Measurements from ENCODE around the gene PDS5B.

PDS5B gene

DNA sequence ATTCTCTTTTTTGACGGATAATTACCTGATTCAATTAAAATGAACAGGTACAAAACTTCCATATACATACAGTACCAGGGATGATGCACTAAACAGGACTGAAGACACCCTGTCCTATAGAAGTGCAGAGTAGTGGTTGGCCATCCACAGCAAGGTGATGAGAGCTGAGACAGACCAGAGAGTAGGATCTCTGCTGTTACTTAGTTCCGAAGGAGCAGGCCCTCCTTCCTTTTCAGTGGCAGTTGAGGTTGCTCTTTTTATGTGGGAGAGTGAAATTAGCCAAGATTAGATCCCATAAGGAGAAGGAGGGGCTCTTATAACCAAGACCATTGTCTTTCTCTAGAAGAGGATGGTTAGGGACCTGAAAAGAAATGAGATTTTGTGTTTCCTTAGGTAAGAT is 4.0 kb downstream of the PDS5B start:
- no peak for TF ChIP-seq ZFX (IDR thresholded peaks at IDR 0.05)
- TF ChIP-seq, protein P1, sequence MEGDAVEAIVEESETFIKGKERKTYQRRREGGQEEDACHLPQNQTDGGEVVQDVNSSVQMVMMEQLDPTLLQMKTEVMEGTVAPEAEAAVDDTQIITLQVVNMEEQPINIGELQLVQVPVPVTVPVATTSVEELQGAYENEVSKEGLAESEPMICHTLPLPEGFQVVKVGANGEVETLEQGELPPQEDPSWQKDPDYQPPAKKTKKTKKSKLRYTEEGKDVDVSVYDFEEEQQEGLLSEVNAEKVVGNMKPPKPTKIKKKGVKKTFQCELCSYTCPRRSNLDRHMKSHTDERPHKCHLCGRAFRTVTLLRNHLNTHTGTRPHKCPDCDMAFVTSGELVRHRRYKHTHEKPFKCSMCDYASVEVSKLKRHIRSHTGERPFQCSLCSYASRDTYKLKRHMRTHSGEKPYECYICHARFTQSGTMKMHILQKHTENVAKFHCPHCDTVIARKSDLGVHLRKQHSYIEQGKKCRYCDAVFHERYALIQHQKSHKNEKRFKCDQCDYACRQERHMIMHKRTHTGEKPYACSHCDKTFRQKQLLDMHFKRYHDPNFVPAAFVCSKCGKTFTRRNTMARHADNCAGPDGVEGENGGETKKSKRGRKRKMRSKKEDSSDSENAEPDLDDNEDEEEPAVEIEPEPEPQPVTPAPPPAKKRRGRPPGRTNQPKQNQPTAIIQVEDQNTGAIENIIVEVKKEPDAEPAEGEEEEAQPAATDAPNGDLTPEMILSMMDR (conservative IDR thresholded peaks at IDR 0.05) = no peak
- no peak overlapping the region for H3K27ac ChIP-seq

DNA sequence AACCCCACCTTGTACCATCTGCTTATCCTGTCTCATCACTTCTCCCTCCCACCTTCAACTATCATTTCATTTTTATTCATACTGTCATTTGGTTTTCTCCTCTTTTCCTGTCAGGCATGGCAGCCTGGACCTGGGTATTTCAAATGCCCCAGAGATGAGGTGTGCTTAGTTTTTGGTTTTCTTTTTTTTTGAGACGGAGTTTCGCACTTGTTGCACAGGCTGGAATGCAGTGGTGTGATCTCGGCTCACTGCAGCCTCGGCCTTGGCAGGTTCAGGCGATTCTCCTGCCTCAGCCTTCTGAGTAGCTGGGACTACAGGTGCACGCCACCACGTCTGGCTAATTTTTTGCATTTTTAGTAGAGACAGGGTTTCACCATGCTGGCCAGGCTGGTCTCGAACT is 5.8 kb downstream of the PDS5B start:
- H3K27ac ChIP-seq = no peak overlapping the region
- no peak for TF ChIP-seq ZFX (IDR thresholded peaks at IDR 0.05)
- TF ChIP-seq, protein P1 (conservative IDR thresholded peaks at IDR 0.05) = no peak

DNA sequence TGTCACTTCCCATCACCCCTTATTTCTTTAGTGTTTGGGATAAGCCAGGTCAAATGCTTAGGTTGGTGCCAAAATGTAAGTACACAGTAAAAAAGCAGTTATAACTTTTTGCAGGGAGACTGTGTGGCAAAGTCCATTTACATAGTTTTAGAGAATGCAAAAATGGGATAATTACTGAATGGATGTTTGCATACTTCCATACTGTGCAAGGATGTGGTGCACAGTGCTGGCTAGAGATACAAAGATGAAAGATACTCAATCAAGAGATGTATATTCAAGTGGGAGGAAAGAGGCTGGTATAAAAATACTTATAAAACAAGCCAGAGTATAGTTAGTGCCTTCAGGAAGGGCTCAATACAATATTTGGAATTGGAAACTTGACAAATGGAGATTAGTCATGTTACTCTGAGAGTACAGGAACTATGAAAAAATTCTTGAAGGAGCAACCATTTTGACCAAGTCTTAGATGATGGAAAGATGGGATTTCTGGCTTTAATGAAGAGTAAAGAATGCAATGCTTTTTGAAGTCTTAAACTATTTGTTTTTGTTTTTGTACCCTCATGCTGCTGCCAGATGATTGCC is 8.0 kb downstream of the PDS5B start:
- H3K27ac ChIP-seq = no peak overlapping the region
- TF ChIP-seq ZFX (IDR thresholded peaks at IDR 0.05) = no peak
- TF ChIP-seq, protein P1 (conservative IDR thresholded peaks at IDR 0.05) = no peak

DNA sequence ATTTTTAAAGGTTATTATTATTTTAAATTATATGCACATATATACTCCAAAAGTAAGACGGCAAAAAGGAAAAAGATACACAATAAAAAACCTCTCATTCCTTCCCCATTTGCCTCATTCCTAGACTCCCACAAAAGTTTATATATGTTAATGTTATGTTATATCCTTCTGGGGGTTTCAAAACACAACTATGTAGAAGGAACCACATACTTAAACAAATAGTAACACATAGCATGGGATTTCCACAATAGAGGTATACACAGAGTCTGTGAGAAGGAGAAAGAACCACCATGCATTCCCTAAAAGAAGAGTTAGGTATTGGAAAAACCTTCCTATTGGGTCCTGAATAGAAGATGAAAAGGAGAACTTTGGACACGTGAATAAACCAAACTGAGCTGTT is 9.1 kb downstream of the PDS5B start:
- TF ChIP-seq, protein P1 (conservative IDR thresholded peaks at IDR 0.05) = no peak
- TF ChIP-seq ZFX (IDR thresholded peaks at IDR 0.05) = no peak
- H3K27ac ChIP-seq = no peak overlapping the region

DNA sequence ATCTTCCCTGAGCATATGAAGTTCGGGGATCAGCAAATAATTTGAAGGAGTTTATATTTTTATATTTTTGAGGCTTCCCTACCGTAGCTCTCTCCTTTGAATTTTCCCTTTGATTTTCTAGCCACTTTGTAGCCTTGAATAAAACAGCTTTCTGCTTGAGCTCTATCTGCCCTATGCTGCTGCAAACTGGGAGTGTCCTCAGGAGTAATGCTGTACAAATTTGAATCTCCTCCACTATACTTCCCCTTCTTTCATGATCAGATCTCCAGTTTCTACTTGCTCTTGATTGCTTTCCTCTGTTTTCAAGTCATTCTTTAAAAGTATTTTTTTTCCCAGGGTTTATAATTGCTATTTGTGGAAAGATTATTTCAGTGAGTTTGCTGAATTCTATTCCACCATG is 14.6 kb downstream of the PDS5B start:
- TF ChIP-seq ZFX (IDR thresholded peaks at IDR 0.05) = no peak
- TF ChIP-seq, protein P1 (conservative IDR thresholded peaks at IDR 0.05) = no peak
- H3K27ac ChIP-seq = no peak overlapping the region

DNA sequence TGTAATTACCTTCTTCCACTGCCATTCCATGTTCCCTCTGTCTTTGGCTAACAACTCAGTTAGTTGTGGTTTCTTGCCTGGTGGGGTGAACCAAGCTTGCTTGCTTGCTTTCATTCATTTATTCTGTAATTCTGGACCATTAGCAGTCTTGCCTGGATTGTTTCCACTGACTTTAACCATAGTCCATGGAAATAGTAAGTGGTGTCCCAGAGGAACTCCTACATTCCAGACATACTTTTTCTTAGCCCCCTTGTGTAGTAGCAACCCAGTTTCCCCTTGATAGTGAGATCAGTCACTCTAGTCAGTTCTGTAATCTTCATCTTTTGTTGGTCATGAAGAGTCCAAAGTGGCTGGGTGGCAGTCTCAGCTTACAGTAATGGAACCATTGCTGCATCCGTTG is 23.2 kb downstream of the PDS5B start:
- H3K27ac ChIP-seq = no peak overlapping the region
- TF ChIP-seq, protein P1 (conservative IDR thresholded peaks at IDR 0.05) = no peak
- no peak for TF ChIP-seq ZFX (IDR thresholded peaks at IDR 0.05)

DNA sequence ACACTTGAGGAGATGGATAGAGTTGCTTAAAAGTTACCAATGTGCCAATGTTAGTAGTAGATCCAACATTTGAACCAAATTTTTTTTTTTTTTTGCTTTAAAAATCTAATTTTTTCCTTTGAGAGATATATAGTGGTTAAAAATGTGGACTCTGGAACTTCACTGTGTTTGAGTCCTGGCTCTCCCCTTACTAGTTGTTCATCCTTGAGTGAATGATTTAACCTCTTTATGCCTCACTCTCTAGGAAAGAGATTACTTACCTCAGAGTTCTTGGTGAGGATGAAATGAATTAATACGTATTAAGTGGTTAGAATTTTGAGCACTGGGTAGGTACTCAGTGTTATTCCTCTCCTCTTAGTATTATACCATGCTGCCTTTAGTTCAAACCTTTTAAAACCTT is 24.3 kb downstream of the PDS5B start:
- no peak for TF ChIP-seq ZFX (IDR thresholded peaks at IDR 0.05)
- TF ChIP-seq, protein P1 (conservative IDR thresholded peaks at IDR 0.05) = no peak; the same call in 1 of the 2 replicates
- H3K27ac ChIP-seq = no peak overlapping the region
